HCT116 (cell line): Measurements from ENCODE around the gene TNFRSF8. TPM values are rescaled to one million over a fixed set of nuclear protein-coding genes. Genes with fewer than 3 reads are reported as not detected.

ENCODE experiments used
- ATAC-seq: fragments of 200-7000 bp; cut with Tn5 transposase; 2 replicates; pipeline ENCODE4 v1.9.1; 2020; ENCODE audit warnings: mild to moderate bottlenecking, moderate library complexity
- BruUV-seq: library from RNA; stranded (reverse); fragments of 400-500 nt; replicated peaks from 2 replicates; lab custom pipeline; 2021; lab: Mats Ljungman, UMichigan
- CTCF ChIA-PET: fragments of 300-600 bp; sonication (Branson Sonifier 250); formaldehyde crosslinking; loops from one replicate; lab custom pipeline; 2021; ENCODE audit warnings: antibody characterized with exemption; lab: Charles Lee
- POLR2A ChIA-PET: fragments of 300-600, 350-600 bp; sonication (Branson Sonifier 250); formaldehyde crosslinking; loops from one replicate; lab custom pipeline; 2021; ENCODE audit warnings: antibody characterized with exemption; lab: Charles Lee
- RAD21 ChIA-PET, 2 experiments: fragments of 300-600 bp; sonication (Branson Sonifier 250); formaldehyde crosslinking; loops; one replicate each; lab custom pipeline; 2023; ENCODE audit warnings: low total read pairs in 2 of 2; ENCODE audit not compliant: uncharacterized antibody in 2 of 2, unreplicated experiment in 2 of 2, low non-redundant PET in 1 of 2; lab: Charles Lee
- DNase-seq: peaks from one replicate; pipeline ENCODE4 v3.0.0-alpha.2; 2010; ENCODE audit warnings: low read depth, low spot score
- H2AFZ ChIP-seq: fragments of 200-600 bp; shearing (Covaris generic), sonication (generic); 2 replicates; pipeline ENCODE4 v1.6.1; 2017; ENCODE audit warnings: low read depth, mixed run types, mixed read lengths, antibody characterized with exemption, low read length; ENCODE audit not compliant: poor library complexity, severe bottlenecking
- H3K27ac ChIP-seq: 2 replicates; pipeline ENCODE4 v1.5.1; 2012; ENCODE audit warnings: low read depth, low read length
- H3K27me3 ChIP-seq: fragments of 200-600 bp; sonication (generic); 2 replicates; pipeline ENCODE4 v1.6.1; 2016; ENCODE audit warnings: mixed run types, low read length, mixed read lengths; ENCODE audit not compliant: insufficient read depth
- H3K36me3 ChIP-seq, 2 experiments: fragments of 200-500 bp in 1 of 2; fragments of 200-600 bp in 1 of 2; sonication (Bioruptor generic) in 1 of 2; sonication (generic) in 1 of 2; 2 replicates each; pipeline versions ENCODE4 v1.5.1 to v1.6.1; 2014 to 2016; ENCODE audit warnings: low read length in 2 of 2, inconsistent platforms in 1 of 2, mixed read lengths in 1 of 2, mixed run types in 1 of 2; ENCODE audit not compliant: insufficient read depth in 2 of 2, control insufficient read depth in 1 of 2
- H3K4me1 ChIP-seq, 2 experiments: fragments of 200-600 bp in 1 of 2; sonication (generic) in 1 of 2; 2 replicates each; pipeline versions ENCODE4 v1.5.1 to v1.6.1; 2012 to 2017; ENCODE audit warnings: low read length in 2 of 2, inconsistent platforms in 1 of 2, mild to moderate bottlenecking in 1 of 2, mixed read lengths in 1 of 2, mixed run types in 1 of 2, moderate library complexity in 1 of 2; ENCODE audit not compliant: insufficient read depth in 2 of 2, control insufficient read depth in 1 of 2
- H3K4me2 ChIP-seq: fragments of 200-600 bp; sonication (generic); 2 replicates; pipeline ENCODE4 v1.6.1; 2017; ENCODE audit warnings: mixed run types, low read length, mixed read lengths
- H3K4me3 ChIP-seq, 2 experiments: fragments of 200-600 bp in 1 of 2; sonication (generic) in 1 of 2; replicated peaks in 1 of 2; 2 replicates each; pipeline ENCODE4 v1.5.1; 2011 to 2016; ENCODE audit warnings: low read length in 2 of 2, control low read depth in 1 of 2, low read depth in 1 of 2, mild to moderate bottlenecking in 1 of 2, mixed read lengths in 1 of 2, mixed run types in 1 of 2
- H3K79me2 ChIP-seq: fragments of 200-600 bp; sonication (generic); 2 replicates; pipeline ENCODE4 v1.6.1; 2017; ENCODE audit warnings: mild to moderate bottlenecking, mixed run types, low read length, moderate library complexity, mixed read lengths; ENCODE audit not compliant: insufficient read depth
- H3K9ac ChIP-seq: fragments of 200-600 bp; sonication (generic); 2 replicates; pipeline ENCODE4 v1.6.1; 2016; ENCODE audit warnings: low read length, mixed read lengths
- H3K9me2 ChIP-seq: fragments of 200-600 bp; sonication (generic), shearing (Covaris generic); 2 replicates; pipeline ENCODE4 v1.6.1; 2017; ENCODE audit warnings: mixed run types, mild to moderate bottlenecking, moderate library complexity; ENCODE audit not compliant: insufficient read depth
- H3K9me3 ChIP-seq, 2 experiments: fragments of 200-500 bp in 1 of 2; fragments of 200-600 bp in 1 of 2; sonication (Bioruptor generic) in 1 of 2; sonication (generic) in 1 of 2; 2 replicates each; pipeline ENCODE4 v1.6.1; 2014 to 2017; ENCODE audit warnings: low read length in 2 of 2, mixed read lengths in 2 of 2, inconsistent platforms in 1 of 2, low read depth in 1 of 2, mild to moderate bottlenecking in 1 of 2, mixed run types in 1 of 2, moderate library complexity in 1 of 2; ENCODE audit not compliant: control insufficient read depth in 1 of 2, insufficient read depth in 1 of 2
- H4K20me1 ChIP-seq: fragments of 200-600 bp; sonication (generic), shearing (Covaris generic); 2 replicates; pipeline ENCODE4 v1.6.1; 2017; ENCODE audit warnings: mixed run types, mild to moderate bottlenecking, moderate library complexity; ENCODE audit not compliant: insufficient read depth
- CTCF ChIP-seq, 3 experiments: fragments of 200-600 bp in 1 of 3; sonication (generic) in 1 of 3; IDR thresholded peaks in 2 of 3; conservative IDR thresholded peaks in 1 of 3; 2 replicates each; pipeline ENCODE4 v1.5.1; 2012 to 2017; ENCODE audit warnings: low read depth in 2 of 3, low read length in 2 of 3, antibody characterized with exemption in 1 of 3, borderline replicate concordance in 1 of 3, control low read depth in 1 of 3, mild to moderate bottlenecking in 1 of 3, mixed read lengths in 1 of 3, mixed run types in 1 of 3, moderate library complexity in 1 of 3; ENCODE audit not compliant: insufficient read depth in 1 of 3
- EZH2 ChIP-seq: fragments of 200-600 bp; sonication (generic); IDR thresholded peaks from 2 replicates; pipeline ENCODE4 v1.6.1; 2017; ENCODE audit warnings: antibody characterized with exemption, mixed run types
- MAX ChIP-seq: IDR thresholded peaks from 2 replicates; pipeline ENCODE4 v1.6.1; 2012
- REST ChIP-seq: IDR thresholded peaks from 2 replicates; pipeline ENCODE4 v1.6.1; 2012; ENCODE audit warnings: low read depth
- TCF7L2 ChIP-seq: IDR thresholded peaks from 2 replicates; pipeline ENCODE4 v1.7.0; 2011; ENCODE audit warnings: borderline replicate concordance, inconsistent platforms; ENCODE audit not compliant: insufficient read depth, insufficient read length; ENCODE audit errors: extremely low read depth
- intact Hi-C: fragments of 100-400 bp; cut with micrococcal nuclease; formaldehyde crosslinking; loops from 2 replicates; pipeline ENCODE4 v1.10.0; 2022
- total RNA-seq: library from RNA; stranded (reverse); gene quantifications from one replicate; pipeline ENCODE4 v1.2.1, GENCODE V29; 2021; ENCODE audit not compliant: unreplicated experiment

TNFRSF8 gene
- total RNA-seq, 1 experiment from 2014 or later = 0.17 TPM

GRCh38 chr1:12148160-12148957 is 85.3 kb downstream of the TNFRSF8 start:
- Histone ChIP-seq H4K20me1 (no peaks in the 10 kb centered on the region), H3K4me2 (peak overlapping the region; percentile 50), H3K79me2 (no peaks in the 10 kb centered on the region), H3K36me3 (no peaks in the 10 kb centered on the region), H3K4me1 (peaks cover 16 to 38% of the 10 kb centered on the region in 2 experiments; a peak in 3 of 4 replicates), H3K4me3 (no peak overlapping the region), H3K27me3 (no peaks in the 10 kb centered on the region), H2AFZ (no peak overlapping the region), H3K27ac (no peak overlapping the region; the same call in 1 of the 2 replicates), H3K9me2 (no peaks in the 10 kb centered on the region), H3K9me3 (peaks cover 0 to 4% of the 10 kb centered on the region in 2 experiments; a peak in 1 of 4 replicates), H3K9ac (no peak overlapping the region)
- ChIA-PET CTCF (interaction anchor here (1.9 kb wide), 1 partner anchor 23 kb away, joined by 4 read pairs; no protein-coding TSS in a partner anchor), POLR2A (interaction anchor here (0.6 to 1.6 kb wide), 3 partner anchors 10 to 48 kb away, joined by 4 read pairs; no protein-coding TSS in a partner anchor), RAD21 (interaction anchor here in 1 of 2 experiments (0.7 kb wide), 1 partner anchor 50 kb away, joined by 5 read pairs; no protein-coding TSS in a partner anchor)
- no TSS peak for BruUV-seq
- TF ChIP-seq EZH2 (no peak), CTCF (IDR thresholded peaks at IDR 0.05 in 2 of 3, conservative IDR thresholded peaks at IDR 0.05 in 1 of 3; ENCODE audit: borderline replicate concordance in 1 of 3, insufficient read depth in 1 of 3, low read depth in 2 of 3, low read length in 2 of 3) (no peak), REST (no peak), MAX (no peak), TCF7L2 (peak; percentile 61)
- intact Hi-C loops = no loop called here
- DNase-seq = peak; percentile 29
- ATAC-seq = peak; percentile 65
